Eye (tissue), 1 donor: Measurements from ENCODE around the gene KIF6.
"Not testable (repeated sequence)": the region's sequence is repeated elsewhere in the genome, so short reads cannot be mapped to it uniquely, and the experiment has no call there.

Experiments
- DNase-seq: peaks from one replicate; pipeline ENCODE4 v3.0.0-alpha.2; 2015

Gene KIF6

DNA sequence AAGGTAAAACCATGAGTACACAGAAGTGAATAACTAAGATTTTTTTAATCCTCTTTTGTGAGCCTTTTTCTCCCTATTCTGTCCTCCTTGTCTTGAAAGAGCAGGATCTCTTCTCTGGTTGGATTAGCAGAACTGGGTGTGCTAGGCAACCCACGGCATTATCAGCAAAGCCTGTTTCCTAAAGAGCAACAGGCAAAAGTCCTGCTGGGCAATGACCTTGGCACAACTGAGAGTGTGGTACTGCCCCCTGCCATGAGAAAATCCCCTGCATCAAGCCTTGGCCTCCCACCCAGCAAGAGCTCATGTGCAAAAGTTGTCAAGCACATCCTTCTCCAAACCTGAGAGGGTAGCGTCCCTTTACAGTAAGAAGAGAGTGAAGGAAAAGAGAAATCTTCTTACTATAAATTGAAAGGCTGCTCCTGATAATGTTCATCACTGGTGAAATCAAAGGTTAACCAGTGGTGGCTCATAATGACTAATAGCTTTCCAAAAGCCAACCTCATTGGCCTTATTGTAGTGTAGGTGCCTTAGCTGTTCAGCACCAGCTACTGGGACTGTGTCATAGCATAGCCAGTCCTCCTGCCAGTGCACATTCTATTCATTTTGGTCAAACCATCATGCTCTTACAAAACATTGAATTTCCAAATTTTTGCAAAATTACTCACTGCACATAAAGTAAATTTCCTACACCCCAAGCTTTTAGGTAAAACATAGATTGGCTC is 17.1 kb downstream of the KIF6 start:
- DNase-seq, result no peak

- no peak for DNase-seq
These were observed 18.3 kb downstream of the KIF6 start for GRCh38 chr6:39706819-39707335.

DNA sequence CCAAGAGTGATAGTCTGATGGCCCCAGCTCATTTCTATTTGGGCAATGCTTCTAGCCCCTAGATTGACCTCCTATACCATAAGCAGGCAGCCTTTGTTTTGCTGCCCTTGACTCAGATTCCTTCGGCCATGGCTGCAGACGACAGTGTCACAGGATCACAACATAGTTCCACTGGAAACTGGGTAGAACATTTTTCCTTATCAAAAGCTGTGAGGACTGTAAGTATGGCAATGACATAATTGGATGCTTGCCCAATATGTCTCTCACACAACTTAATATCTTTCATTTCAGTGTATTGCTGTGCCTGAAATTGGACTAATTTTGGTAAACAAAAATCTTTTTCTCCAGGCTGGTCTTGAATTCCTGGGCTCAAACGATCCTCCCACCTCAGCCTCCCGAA is 22.9 kb downstream of the KIF6 start:
- no peak for DNase-seq

- no peak for DNase-seq
These were observed 24.8 kb downstream of the KIF6 start for GRCh38 chr6:39700362-39700761.

DNA sequence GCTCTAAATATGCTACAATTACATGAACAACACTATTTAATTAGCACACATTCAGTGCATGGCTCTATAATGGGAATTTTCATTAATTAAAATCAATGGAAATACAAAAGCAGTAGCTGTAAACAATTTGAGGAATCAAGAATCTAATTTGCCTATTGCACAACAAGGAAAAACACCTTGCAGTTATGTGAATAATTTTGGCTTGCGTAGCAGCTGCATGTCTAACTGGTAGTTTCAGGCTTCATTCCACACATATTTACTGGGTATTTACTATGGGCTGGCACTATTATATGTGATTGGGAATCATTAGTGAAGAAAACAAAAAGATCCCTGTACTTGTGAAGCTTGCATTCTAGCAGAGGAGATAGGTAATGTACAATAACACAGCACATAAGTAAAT is 26.4 kb downstream of the KIF6 start:
- no peak for DNase-seq

- DNase-seq, result no peak
These were observed 28.0 kb downstream of the KIF6 start for GRCh38 chr6:39696986-39697788.

- no peak for DNase-seq
These were observed 29.8 kb downstream of the KIF6 start for GRCh38 chr6:39695447-39695846.

DNA sequence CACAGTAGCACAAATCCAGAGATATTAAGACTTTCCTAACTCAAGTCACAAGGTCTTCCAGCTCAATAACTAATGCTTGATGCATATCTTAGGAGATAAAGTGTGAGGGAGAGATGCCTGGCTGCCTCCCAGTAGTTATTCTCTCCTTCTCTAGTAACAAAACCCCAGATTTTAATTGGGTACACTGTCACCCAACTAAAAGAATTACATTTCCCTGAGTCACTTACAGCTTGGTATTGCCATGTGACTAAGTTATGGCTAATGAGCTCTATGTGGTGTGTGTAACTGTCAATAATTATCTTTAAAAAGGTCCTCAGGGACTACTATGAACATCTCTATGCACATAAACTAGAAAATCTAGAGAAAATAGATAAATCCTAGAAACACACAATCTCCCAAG is 32.0 kb downstream of the KIF6 start:
- no peak for DNase-seq

- no peak for DNase-seq
These were observed 36.7 kb downstream of the KIF6 start for GRCh38 chr6:39688494-39688893.

- no peak for DNase-seq
These were observed 38.2 kb downstream of the KIF6 start for GRCh38 chr6:39686976-39687375.

DNA sequence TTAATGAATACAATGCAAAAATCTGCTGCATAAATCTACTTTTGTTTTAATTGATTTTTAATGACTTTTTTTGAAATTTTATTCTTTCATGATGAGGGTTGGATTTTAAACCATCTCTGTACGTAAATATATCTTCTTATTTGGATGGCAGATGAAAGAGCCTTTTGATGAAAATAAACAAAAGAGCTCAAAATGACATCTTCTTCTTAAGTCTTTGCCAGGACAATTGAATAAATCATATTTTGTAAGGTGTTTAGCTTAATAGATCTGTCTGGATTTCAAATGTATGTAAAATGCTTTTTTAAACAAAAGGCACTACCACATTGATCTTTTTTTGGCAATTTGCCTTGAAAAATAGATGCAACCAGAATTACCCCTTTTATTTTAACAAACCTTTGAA is 39.3 kb downstream of the KIF6 start:
- DNase-seq, result no peak

DNA sequence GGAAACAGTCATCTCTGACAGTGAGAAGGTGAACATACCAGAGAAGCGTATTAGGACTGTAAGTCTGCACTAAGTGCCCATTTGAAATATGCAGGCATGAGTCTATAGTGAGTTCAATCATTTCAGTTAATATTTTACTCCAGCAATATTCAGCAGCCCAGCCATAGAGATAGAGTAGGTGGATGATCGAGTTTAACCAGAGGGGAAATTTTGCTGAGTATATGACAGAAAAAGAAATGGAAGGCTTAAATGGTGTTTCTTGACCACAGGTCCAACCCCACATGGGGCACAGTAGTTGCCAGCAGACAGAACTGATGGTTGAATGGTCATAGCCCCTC is 39.8 kb downstream of the KIF6 start:
- no peak for DNase-seq

DNA sequence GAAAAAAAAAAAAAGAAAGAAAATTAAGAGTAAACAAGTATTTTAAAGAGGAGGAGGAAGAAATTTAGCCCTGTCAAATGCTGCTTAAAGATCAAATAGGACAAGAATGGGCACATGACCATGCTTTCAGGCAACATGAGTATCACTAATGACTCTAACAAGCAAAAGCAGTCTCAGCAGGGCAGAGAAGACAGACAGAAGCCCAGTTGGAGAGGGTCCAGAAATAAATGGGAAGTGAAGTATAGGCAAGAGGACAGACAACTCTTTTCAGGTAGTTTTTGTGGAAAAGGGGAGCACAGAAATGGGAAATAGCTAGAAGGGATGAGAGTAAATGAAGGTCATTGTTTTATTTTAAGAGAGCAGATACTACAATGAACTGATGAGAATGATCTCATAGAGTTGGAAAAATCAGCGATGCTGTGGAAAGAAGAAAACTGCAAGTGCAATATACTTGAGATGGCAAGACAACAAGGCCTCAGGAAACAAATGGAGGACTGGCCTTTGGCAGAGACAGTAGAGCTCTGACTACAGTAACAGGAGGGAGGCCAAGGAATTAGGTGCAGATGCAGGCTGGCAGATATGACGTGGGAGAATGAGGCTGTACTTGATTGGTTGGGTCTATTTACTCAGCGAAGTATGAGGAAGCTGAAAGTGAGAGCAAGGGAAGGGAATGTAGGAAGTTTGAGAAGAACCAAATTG is 40.3 kb downstream of the KIF6 start:
- no peak for DNase-seq

DNA sequence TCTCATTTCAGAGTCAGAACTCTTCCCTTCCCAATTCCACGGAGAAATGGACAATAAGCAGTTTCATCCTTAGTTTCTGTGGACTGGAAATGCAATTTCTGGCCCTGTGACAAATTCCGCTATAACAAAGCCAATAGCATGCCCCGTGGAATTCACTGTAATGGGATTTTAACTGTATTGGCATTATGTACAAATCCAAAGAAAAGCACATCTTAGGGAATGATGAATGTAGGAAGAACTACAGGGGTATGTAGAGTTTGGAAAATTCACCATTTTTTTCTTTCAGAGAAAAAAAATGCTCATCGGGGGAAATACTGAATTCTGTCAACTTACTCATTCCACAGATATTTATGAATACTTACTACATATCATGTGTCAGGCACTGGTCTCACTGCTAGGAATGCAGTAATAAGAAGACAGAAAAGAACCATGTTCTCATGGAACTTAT is 43.5 kb downstream of the KIF6 start:
- no peak for DNase-seq

DNA sequence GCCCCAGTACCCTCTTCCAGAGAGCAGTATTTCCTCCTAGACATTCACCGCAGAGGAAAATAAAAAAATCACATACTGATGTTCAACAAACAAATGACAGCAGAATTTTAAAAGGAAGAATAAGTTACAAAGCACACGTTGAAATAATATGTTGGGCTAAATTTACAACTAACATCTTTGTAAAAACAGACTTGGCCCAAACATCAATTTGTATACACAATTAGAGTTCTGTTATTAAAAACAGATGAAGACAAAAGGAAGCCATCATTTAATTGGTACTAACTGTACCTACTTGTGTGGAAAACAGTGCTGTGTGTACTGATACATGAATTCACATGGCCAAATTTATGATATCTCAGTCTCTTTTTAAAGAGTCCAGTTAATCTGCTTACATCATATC is 46.3 kb downstream of the KIF6 start:
- DNase-seq, result no peak

GRCh38 chr6:39677318-39677717 is 47.9 kb downstream of the KIF6 start:
- DNase-seq, result not testable (repeated sequence)

GRCh38 chr6:39670519-39670918 is 54.7 kb downstream of the KIF6 start:
- DNase-seq, result no peak

GRCh38 chr6:39669973-39670342 is 55.2 kb downstream of the KIF6 start:
- no peak for DNase-seq

GRCh38 chr6:39669207-39669972 is 55.8 kb downstream of the KIF6 start:
- DNase-seq, result no peak

DNA sequence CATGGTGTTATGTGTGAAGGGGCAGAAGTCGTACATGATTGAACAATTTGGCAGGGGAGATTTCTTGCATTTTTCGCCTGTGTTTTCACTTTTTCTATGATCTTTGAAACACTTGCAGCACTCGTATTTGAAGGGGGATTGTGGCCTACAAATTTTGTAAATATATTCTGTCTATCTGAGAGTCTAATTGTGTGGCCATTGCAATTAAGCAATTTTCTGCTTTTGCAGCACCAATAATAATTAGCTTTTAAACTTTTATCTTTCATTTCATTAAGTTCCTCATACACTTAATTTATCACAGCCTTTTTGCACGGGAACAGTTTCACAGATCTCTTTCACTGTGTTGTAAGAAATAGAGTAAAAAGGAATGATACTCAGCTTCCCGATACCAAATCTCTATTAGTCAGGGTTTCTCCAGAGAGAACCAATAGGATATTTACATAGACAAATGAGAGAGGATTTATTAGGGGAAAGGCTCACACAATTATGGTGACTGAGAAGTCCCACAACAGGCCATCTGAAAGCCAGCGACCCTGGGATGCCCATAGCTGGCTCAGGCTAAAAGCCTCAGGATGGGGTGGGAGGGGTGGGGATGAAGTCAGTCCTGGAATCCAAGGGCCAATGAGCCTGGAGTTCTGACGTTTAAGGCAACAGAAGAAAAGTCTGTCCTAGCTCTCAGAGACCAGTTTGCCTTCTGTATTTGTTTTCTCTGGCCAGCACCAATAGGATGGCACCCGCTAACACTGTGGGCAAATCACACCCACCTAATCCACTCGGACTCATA is 58.3 kb downstream of the KIF6 start:
- no peak for DNase-seq

DNA sequence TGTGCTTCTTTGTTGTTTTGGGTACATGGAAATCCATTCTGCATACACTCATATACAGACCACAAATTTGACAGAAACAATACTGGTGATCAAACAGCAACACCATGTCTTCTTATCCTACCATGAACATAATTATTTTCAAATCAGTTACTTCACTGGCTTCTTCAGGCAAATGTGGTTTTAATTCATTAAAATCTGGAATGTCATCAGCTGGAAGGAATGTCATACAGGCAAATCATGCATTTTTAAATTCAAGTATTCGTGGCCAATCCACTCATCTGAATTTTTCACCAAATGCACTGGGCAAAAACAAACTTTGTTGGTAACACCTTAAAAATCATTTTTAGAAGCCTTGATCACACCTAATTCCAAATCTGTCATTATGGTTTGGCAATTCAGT is 59.3 kb downstream of the KIF6 start:
- no peak for DNase-seq

- DNase-seq, result no peak
These were observed 61.0 kb downstream of the KIF6 start for GRCh38 chr6:39664173-39664572.
